Central memory CD8-positive, alpha-beta T cell (primary cell): Measurements from ENCODE around the gene KIAA1191.

Source experiments
- ATAC-seq: fragments of 150-1000 bp; cut with Tn5 transposase; replicated peaks from 2 replicates; pipeline ENCODE4 v1.10.0; 2022; ENCODE audit warnings: mild to moderate bottlenecking, moderate FRiP score, moderate number of reproducible peaks; ENCODE audit not compliant: poor library complexity, severe bottlenecking; ENCODE audit errors: extremely low read depth
- DNase-seq, 2 donors: peaks; one replicate each; pipeline ENCODE4 v3.0.0; 2021; ENCODE audit warnings: low spot score in 2 of 2
- H3K27ac Mint-ChIP-seq: one replicate; pipeline ENCODE4 v1.8.0; 2022; ENCODE audit warnings: low read depth, mild to moderate bottlenecking, moderate library complexity, mixed read lengths
- H3K27me3 Mint-ChIP-seq: one replicate; pipeline ENCODE4 v1.8.0; 2022; ENCODE audit warnings: mixed read lengths
- H3K36me3 Mint-ChIP-seq: one replicate; pipeline ENCODE4 v1.8.0; 2022; ENCODE audit warnings: mild to moderate bottlenecking, moderate library complexity, mixed read lengths; ENCODE audit not compliant: insufficient read depth
- H3K4me1 Mint-ChIP-seq: one replicate; pipeline ENCODE4 v1.8.0; 2022; ENCODE audit warnings: mixed read lengths
- H3K4me3 Mint-ChIP-seq: one replicate; pipeline ENCODE4 v1.8.0; 2022; ENCODE audit warnings: mild to moderate bottlenecking, moderate library complexity, mixed read lengths
- H3K9me3 Mint-ChIP-seq: one replicate; pipeline ENCODE4 v1.8.0; 2022; ENCODE audit warnings: mixed read lengths

The KIAA1191 gene

DNA sequence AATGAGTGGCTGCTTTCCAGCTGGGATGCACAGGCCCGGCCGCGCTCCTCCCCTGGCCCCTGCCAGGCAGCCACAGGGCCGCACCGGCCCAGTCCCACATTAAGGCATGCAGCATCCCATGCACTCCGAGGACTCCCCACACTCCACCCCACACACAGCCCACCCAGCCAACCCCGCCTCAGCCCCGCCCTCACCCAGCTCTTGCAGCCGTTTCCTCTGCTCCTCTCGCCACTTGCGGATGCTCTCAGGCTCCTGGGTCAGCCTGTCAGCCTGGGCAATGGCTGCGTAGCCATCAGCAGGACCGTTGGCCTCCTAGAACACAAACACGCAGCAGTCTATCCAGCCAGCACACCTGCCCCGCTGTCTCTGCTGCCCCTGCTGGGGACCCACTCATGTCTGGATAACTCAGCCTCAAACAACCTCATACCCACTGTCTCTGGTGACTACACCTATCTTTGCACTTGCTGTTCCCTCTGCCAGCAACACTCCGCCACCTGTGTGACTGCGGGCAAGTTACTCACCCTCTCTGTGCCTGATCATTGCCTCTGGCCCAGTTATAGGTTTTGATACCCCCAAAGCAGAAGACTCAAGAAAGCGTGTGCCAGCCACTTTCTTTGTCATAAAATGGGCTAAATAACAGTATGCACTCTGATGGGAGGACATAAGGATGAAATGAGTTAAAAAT lies 36.3 kb upstream of the KIAA1191 start:
- Mint-ChIP-seq H3K4me1 (peaks cover 8% of the 10 kb centered on the region), H3K9me3 (no peaks in the 10 kb centered on the region), H3K27me3 (no peaks in the 10 kb centered on the region), H3K4me3 (no peak overlapping the region), H3K27ac (peak overlapping the region; percentile 39), H3K36me3 (peaks cover 14% of the 10 kb centered on the region)
- DNase-seq (no peak), ATAC-seq (no peak)

DNA sequence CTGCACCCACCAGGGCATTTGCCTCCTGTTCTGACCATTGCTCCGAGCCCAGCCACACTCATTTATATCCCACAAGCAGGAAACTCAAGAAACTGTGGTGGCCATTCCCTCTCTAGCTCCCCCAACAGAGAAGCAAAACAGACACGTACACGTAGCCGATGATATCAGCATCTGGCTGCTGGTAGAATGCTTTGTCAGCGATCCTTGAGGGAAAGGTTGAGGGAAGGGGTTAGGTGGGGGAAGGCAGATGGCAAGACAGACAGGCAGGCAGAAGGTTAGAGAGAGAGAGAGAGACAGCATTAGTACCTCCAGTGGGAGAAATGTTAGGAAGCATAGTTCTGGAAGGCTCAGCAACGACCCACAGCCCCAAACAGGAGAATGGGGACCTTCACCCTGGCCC lies 34.8 kb upstream of the KIAA1191 start:
- peaks cover 8% of the 10 kb centered on the region for H3K4me1 Mint-ChIP-seq
- no peaks in the 10 kb centered on the region for H3K9me3 Mint-ChIP-seq
- ATAC-seq (no peak), DNase-seq (no peak)
- no peak overlapping the region for H3K4me3 Mint-ChIP-seq
- H3K27ac Mint-ChIP-seq = no peak overlapping the region
- H3K36me3 Mint-ChIP-seq = peaks cover 19% of the 10 kb centered on the region
- no peaks in the 10 kb centered on the region for H3K27me3 Mint-ChIP-seq

DNA sequence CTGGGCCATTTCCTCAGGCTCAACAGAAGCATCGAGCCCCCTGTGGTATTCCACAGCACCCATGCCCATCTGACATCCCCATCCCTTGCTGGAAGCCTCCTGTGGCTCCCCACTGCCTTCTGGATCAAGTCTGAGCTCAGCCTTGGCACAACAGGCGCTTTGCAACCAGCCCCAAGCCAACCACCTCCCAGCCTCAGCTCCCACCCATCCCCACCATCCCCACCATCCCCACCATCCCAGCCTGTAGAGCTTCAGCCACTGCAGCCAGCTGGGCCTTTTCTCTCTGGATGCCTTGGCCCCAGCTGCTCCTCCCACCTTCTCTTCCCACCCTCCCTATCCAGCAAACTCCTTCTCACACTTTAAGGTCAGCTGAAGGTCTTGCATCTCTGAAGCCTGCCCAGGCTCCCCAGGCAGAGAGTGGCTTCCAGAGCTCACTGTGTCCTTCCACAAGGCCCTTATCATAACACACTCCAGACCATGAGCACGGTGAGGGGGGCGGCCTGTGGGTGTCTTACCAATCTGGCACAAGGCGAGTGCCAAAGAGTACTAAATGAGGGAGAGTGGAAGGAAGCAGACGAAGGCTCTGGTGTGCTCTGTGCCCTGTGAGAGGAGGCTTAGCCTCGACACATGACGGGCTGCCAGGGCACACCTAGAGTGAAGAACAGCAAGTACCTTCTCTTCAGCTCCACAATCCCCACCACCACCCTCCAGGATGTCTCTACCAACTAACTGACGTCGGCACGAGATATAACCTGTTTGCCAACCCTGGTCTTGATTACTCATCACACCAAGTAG lies 33.5 kb upstream of the KIAA1191 start:
- H3K9me3 Mint-ChIP-seq = no peaks in the 10 kb centered on the region
- peaks cover 19% of the 10 kb centered on the region for H3K36me3 Mint-ChIP-seq
- DNase-seq = no peak
- H3K27ac Mint-ChIP-seq = peak overlapping the region; percentile 19
- H3K4me1 Mint-ChIP-seq = no peaks in the 10 kb centered on the region
- H3K27me3 Mint-ChIP-seq = no peaks in the 10 kb centered on the region
- no peak for ATAC-seq
- no peak overlapping the region for H3K4me3 Mint-ChIP-seq

DNA sequence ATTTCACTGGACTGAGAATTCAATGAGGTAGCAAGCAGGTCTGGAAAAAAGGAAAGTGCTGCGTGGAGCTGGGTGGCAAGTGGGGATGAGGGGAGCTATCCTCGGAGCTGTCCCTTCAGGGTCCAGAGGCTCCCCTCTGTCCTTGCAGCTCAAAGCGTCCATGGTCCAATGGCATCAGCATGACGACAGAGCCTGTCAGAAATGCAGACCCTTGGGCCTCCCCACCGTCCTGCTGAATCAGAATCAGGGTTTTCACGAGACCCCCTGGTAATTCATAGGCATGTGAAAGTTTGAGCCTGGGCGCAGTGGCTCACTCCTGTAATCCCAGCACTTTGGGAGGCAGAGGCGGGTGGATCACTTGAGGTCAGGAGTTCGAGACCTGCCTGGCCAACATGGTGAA lies 32.5 kb upstream of the KIAA1191 start:
- H3K4me1 Mint-ChIP-seq = peaks cover 5% of the 10 kb centered on the region
- no peak overlapping the region for H3K27ac Mint-ChIP-seq
- DNase-seq (no peak), ATAC-seq (no peak)
- no peaks in the 10 kb centered on the region for H3K9me3 Mint-ChIP-seq
- H3K4me3 Mint-ChIP-seq = no peak overlapping the region
- H3K36me3 Mint-ChIP-seq = peaks cover 20% of the 10 kb centered on the region
- no peaks in the 10 kb centered on the region for H3K27me3 Mint-ChIP-seq

DNA sequence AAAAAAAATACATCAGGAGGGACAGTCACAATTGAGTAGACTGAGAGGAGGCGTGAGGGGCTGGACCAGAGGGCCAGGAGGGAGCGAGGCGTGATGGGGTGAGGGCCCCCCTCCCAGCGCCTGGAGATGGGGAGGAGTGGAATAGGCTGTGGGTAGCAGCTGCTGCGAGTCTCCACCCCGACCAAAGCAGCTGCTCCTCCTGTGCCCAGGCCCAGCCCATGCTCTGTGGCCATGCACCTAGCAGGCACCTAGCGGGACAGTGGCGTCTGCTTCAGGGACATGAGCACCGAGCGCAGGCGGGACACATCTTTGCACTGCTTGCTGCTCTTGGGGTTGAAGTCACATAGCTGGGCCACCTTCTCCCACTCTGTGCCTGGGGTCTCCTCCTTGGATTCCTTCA lies 31.0 kb upstream of the KIAA1191 start:
- no peak overlapping the region for H3K4me3 Mint-ChIP-seq
- DNase-seq = no peak
- H3K4me1 Mint-ChIP-seq = peaks cover 14% of the 10 kb centered on the region
- no peak overlapping the region for H3K27ac Mint-ChIP-seq
- H3K9me3 Mint-ChIP-seq = no peaks in the 10 kb centered on the region
- H3K36me3 Mint-ChIP-seq = peaks cover 26% of the 10 kb centered on the region
- H3K27me3 Mint-ChIP-seq = no peaks in the 10 kb centered on the region
- ATAC-seq = no peak

DNA sequence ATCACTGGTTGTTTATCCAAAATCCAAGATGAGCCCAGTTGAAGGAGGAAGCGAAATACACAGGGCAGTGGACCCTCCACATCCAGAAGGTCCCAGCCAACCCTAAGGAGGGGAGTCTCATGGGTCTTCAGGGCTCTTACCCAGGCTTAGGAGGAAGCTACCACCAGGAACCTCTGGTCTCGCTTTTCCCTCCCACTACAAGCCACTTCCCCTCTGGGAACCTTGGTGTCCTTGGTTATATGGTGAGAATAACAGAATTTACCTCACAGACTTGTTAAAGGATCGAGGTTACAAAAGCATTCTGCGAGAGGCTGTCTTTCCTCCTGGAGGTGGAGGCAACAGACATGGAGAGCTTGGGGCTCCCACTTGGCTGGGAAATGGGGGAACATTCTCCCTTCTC lies 30.4 kb upstream of the KIAA1191 start:
- no peak overlapping the region for H3K27ac Mint-ChIP-seq
- no peak for ATAC-seq
- no peak overlapping the region for H3K4me3 Mint-ChIP-seq
- H3K9me3 Mint-ChIP-seq = no peaks in the 10 kb centered on the region
- DNase-seq = no peak
- peaks cover 27% of the 10 kb centered on the region for H3K36me3 Mint-ChIP-seq
- peaks cover 19% of the 10 kb centered on the region for H3K4me1 Mint-ChIP-seq
- H3K27me3 Mint-ChIP-seq = no peaks in the 10 kb centered on the region

DNA sequence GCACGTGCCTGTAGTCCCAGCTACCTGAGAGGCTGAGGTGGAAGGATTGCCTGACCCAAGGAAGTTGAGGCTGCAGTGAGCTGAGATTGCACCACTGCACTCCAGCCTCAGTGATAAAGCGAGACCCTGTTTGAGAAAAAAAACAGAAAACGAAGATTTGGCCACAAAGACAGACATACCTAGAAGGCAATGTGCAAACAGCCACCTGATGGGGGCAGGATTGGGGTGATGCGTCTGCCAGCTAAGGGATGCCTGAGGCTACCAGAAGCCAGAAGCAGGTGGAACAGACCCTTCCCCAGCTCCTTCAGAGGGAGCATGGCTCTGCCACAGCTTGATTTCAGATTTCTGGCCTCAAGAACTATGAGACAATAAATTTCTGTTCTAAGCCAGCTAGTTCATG lies 29.9 kb upstream of the KIAA1191 start:
- peaks cover 29% of the 10 kb centered on the region for H3K36me3 Mint-ChIP-seq
- H3K9me3 Mint-ChIP-seq = no peaks in the 10 kb centered on the region
- no peak overlapping the region for H3K4me3 Mint-ChIP-seq
- no peak for DNase-seq
- no peak overlapping the region for H3K27ac Mint-ChIP-seq
- H3K27me3 Mint-ChIP-seq = no peaks in the 10 kb centered on the region
- no peak for ATAC-seq
- H3K4me1 Mint-ChIP-seq = peaks cover 24% of the 10 kb centered on the region

DNA sequence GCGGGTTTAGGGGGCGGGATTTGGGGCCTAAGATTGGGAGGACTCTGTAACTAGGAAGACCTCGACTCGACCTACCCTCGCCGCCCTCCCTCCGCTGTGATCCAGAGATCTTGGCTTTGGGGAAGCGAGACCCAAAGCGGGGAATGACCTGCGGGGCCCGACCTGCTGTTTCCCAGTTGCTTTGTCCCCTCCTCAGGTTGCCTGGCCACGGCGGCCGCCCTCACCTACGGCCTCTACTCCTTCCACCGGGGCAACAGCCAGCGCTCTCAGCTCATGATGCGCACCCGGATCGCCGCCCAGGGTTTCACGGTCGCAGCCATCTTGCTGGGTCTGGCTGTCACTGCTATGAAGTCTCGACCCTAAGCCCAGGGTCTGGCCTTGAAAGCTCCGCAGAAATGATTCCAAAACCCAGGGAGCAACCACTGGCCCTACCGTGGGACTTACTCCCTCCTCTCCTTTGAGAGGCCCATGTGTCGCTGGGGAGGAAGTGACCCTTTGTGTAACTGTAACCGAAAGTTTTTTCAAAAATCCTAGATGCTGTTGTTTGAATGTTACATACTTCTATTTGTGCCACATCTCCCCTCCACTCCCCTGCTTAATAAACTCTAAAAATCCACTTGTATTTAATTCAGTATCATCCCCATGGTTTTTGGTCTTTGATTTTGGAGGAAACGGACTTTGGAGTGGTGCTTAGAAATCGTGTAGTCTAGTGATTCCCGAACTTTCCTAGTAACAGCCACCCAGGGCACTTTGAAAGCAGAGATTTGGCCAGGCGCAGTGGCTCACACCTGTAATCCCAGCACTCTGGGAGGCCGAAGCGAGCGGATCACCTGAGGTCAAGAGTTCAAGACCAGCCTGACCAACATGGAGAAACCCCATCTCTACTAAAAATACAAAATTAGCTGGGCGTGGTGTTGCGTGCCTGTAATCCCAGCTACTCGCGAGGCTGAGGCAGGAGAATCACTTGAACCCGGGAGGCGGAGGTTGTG lies 27.9 kb upstream of the KIAA1191 start:
- Mint-ChIP-seq H3K4me1 (peaks cover 39% of the 10 kb centered on the region), H3K27me3 (no peaks in the 10 kb centered on the region), H3K4me3 (peak overlapping the region; percentile 85), H3K27ac (peak overlapping the region; percentile 95), H3K9me3 (no peaks in the 10 kb centered on the region), H3K36me3 (peaks cover 29% of the 10 kb centered on the region)
- ATAC-seq (peak; percentile 44), DNase-seq (no peak)

DNA sequence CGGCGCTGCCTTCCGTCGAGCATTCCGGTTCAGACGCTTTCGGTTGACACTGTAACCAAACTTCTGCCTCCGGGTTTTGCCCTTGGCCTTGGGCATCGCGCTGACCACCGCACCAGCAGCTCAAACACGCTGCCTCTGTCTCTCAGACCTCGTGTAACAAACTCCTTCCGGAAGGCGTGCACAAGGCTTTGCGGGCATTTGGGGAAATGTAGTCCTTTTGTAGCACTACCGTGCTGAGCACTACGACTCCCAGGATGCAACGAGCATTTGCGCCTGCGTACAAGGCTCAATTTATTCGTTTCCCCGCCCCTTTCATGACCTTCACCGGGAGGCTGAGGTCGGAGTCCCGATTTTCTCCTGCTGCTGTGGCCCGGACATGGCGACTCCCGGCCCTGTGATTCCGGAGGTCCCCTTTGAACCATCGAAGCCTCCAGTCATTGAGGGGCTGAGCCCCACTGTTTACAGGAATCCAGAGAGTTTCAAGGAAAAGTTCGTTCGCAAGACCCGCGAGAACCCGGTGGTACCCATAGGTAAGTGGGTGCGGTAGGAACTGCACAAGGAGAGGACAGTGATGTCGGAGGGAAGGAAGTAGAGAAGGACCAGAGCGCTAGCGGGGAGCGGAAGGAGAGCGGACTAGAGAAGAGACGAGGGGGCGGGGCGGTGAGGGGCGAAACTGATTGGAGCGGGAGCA lies 27.0 kb upstream of the KIAA1191 start, which contains the start of the genes HIGD2A and NOP16:
HIGD2A (plus strand) TSS at position 308 of the 691 bp plus-strand sequence; CDS start at position 377, 69 bp downstream.
NOP16 (minus strand) TSS at position 155 of the 691 bp plus-strand sequence; CDS start at position 96, 59 bp downstream.
- peak; percentile 89 for ATAC-seq
- Mint-ChIP-seq H3K4me1 (peaks cover 39% of the 10 kb centered on the region), H3K9me3 (no peaks in the 10 kb centered on the region), H3K4me3 (peak within 1 kb of the TSS; percentile 85), H3K36me3 (peaks cover 31% of the 10 kb centered on the region), H3K27ac (peak within 1 kb of the TSS; percentile 95), H3K27me3 (no peaks in the 10 kb centered on the region)
- DNase-seq = peak; percentile 94 to 98

DNA sequence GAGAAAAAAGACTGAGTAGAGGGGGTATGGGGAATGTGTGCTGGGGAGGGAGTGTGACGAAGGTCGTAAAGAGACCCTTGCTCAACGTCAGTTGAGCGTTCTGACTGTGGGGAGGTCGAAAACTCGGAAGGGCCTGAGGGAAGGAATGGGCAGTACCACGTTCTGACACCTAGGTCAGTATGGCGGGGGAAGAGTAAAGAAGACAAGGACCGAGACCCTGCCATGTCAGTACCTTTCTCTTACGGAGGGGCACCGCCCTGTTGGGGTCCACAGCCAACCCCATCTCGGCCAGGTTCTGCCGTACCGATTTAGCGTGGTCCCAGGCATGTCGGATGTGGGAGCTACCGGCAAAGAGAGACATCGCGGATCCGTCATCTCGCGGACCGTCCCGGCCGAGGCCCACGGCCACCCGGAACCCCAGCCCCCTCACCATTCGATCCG lies 26.5 kb upstream of the KIAA1191 start:
- peak overlapping the region; percentile 85 for H3K4me3 Mint-ChIP-seq
- peaks cover 39% of the 10 kb centered on the region for H3K4me1 Mint-ChIP-seq
- peak overlapping the region; percentile 95 for H3K27ac Mint-ChIP-seq
- H3K27me3 Mint-ChIP-seq = no peaks in the 10 kb centered on the region
- no peak for DNase-seq
- H3K36me3 Mint-ChIP-seq = peaks cover 30% of the 10 kb centered on the region
- no peaks in the 10 kb centered on the region for H3K9me3 Mint-ChIP-seq
- ATAC-seq = no peak

DNA sequence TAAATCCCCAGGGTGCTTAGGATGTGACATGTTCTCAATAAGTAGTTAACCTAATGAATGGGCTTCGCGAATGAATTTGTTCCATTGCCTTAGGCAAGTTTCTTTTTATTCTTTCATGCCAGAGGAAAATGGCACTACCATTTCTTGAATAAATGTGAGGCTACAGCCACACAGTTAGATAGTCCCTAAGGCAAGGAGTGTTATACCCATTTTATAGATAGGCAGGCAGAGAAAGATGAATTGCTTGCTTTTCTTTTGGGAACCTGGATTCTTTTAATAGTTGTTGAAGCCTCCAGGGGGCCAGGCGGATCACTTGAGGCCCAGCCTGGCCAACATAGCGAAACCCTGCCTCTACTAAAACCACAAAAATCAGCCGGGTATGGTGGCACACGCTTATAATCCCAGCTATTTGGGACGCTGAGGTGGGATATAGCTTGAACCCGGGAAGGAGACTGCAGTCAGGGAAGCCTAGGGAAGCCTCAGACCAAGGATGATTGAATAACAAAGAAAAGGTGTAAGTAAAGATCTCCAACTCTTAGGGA lies 25.9 kb upstream of the KIAA1191 start:
- Mint-ChIP-seq H3K27ac (peak overlapping the region; percentile 95), H3K27me3 (no peaks in the 10 kb centered on the region), H3K4me1 (peaks cover 39% of the 10 kb centered on the region), H3K4me3 (peak overlapping the region; percentile 85), H3K9me3 (no peaks in the 10 kb centered on the region), H3K36me3 (peaks cover 31% of the 10 kb centered on the region)
- DNase-seq (no peak), ATAC-seq (no peak)
